Measurements from ENCODE around the gene ANKRD52.
"Not testable (repeated sequence)": the region's sequence is repeated elsewhere in the genome, so short reads cannot be mapped to it uniquely, and the experiment has no call there.

DNA sequence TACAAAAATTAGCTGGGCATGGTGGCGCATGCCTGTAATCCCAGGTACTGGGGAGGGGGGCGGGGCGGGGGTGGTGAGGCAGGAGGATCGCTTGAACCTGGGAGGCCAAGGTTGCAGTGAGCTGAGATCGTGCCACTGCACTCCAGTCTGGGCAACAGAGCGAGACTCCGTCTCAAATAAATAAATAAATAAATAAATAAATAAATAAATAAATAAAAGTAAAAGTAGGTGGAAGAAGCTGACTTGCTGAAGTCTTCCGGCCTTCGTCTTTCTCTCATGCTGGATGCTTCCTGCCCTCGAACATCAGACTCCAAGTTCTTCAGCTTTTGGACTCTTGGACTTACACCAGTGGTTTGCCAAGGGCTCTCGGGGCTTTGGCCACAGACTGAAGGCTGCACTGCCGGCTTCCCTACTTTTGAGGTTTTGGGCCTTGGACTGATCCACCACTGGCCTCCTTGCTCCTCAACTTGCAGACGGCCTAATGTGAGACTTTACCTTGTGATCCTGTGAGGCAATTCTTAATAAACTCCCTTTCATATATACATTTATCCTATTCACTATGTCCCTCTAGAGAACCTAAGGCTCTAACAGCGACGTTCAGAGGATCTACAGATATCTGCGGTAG, 8.0 kb upstream of the ANKRD52 start:
- TF ChIP-seq EZH2phosphoT487 (IDR thresholded peaks at IDR 0.05; ENCODE audit: unreplicated experiment); EZH2 (IDR thresholded peaks at IDR 0.05; ENCODE audit: low read depth, unreplicated experiment); POLR2AphosphoS5 (IDR thresholded peaks at IDR 0.05; ENCODE audit: low read depth); JUNB (IDR thresholded peaks at IDR 0.05; ENCODE audit: unreplicated experiment); CREB1 (CRISPR knock-in tag; IDR thresholded peaks at IDR 0.05; ENCODE audit: low read depth); ZNF114 (CRISPR knock-in tag; IDR thresholded peaks at IDR 0.05); STAT1 (IDR thresholded peaks at IDR 0.05; ENCODE audit: unreplicated experiment); NANOG (IDR thresholded peaks at IDR 0.05; ENCODE audit: borderline replicate concordance): not testable (repeated sequence)
- TF ChIP-seq, protein P1, sequence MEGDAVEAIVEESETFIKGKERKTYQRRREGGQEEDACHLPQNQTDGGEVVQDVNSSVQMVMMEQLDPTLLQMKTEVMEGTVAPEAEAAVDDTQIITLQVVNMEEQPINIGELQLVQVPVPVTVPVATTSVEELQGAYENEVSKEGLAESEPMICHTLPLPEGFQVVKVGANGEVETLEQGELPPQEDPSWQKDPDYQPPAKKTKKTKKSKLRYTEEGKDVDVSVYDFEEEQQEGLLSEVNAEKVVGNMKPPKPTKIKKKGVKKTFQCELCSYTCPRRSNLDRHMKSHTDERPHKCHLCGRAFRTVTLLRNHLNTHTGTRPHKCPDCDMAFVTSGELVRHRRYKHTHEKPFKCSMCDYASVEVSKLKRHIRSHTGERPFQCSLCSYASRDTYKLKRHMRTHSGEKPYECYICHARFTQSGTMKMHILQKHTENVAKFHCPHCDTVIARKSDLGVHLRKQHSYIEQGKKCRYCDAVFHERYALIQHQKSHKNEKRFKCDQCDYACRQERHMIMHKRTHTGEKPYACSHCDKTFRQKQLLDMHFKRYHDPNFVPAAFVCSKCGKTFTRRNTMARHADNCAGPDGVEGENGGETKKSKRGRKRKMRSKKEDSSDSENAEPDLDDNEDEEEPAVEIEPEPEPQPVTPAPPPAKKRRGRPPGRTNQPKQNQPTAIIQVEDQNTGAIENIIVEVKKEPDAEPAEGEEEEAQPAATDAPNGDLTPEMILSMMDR (conservative IDR thresholded peaks at IDR 0.05; ENCODE audit: low read depth in 2 of 2), result not testable (repeated sequence)
- TF ChIP-seq, protein P2, sequence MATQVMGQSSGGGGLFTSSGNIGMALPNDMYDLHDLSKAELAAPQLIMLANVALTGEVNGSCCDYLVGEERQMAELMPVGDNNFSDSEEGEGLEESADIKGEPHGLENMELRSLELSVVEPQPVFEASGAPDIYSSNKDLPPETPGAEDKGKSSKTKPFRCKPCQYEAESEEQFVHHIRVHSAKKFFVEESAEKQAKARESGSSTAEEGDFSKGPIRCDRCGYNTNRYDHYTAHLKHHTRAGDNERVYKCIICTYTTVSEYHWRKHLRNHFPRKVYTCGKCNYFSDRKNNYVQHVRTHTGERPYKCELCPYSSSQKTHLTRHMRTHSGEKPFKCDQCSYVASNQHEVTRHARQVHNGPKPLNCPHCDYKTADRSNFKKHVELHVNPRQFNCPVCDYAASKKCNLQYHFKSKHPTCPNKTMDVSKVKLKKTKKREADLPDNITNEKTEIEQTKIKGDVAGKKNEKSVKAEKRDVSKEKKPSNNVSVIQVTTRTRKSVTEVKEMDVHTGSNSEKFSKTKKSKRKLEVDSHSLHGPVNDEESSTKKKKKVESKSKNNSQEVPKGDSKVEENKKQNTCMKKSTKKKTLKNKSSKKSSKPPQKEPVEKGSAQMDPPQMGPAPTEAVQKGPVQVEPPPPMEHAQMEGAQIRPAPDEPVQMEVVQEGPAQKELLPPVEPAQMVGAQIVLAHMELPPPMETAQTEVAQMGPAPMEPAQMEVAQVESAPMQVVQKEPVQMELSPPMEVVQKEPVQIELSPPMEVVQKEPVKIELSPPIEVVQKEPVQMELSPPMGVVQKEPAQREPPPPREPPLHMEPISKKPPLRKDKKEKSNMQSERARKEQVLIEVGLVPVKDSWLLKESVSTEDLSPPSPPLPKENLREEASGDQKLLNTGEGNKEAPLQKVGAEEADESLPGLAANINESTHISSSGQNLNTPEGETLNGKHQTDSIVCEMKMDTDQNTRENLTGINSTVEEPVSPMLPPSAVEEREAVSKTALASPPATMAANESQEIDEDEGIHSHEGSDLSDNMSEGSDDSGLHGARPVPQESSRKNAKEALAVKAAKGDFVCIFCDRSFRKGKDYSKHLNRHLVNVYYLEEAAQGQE (IDR thresholded peaks at IDR 0.05; ENCODE audit: unreplicated experiment), result not testable (repeated sequence)
- TF ChIP-seq, protein P3, sequence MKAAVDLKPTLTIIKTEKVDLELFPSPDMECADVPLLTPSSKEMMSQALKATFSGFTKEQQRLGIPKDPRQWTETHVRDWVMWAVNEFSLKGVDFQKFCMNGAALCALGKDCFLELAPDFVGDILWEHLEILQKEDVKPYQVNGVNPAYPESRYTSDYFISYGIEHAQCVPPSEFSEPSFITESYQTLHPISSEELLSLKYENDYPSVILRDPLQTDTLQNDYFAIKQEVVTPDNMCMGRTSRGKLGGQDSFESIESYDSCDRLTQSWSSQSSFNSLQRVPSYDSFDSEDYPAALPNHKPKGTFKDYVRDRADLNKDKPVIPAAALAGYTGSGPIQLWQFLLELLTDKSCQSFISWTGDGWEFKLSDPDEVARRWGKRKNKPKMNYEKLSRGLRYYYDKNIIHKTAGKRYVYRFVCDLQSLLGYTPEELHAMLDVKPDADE (IDR thresholded peaks at IDR 0.05), result not testable (repeated sequence)
- TF ChIP-seq, protein P4, sequence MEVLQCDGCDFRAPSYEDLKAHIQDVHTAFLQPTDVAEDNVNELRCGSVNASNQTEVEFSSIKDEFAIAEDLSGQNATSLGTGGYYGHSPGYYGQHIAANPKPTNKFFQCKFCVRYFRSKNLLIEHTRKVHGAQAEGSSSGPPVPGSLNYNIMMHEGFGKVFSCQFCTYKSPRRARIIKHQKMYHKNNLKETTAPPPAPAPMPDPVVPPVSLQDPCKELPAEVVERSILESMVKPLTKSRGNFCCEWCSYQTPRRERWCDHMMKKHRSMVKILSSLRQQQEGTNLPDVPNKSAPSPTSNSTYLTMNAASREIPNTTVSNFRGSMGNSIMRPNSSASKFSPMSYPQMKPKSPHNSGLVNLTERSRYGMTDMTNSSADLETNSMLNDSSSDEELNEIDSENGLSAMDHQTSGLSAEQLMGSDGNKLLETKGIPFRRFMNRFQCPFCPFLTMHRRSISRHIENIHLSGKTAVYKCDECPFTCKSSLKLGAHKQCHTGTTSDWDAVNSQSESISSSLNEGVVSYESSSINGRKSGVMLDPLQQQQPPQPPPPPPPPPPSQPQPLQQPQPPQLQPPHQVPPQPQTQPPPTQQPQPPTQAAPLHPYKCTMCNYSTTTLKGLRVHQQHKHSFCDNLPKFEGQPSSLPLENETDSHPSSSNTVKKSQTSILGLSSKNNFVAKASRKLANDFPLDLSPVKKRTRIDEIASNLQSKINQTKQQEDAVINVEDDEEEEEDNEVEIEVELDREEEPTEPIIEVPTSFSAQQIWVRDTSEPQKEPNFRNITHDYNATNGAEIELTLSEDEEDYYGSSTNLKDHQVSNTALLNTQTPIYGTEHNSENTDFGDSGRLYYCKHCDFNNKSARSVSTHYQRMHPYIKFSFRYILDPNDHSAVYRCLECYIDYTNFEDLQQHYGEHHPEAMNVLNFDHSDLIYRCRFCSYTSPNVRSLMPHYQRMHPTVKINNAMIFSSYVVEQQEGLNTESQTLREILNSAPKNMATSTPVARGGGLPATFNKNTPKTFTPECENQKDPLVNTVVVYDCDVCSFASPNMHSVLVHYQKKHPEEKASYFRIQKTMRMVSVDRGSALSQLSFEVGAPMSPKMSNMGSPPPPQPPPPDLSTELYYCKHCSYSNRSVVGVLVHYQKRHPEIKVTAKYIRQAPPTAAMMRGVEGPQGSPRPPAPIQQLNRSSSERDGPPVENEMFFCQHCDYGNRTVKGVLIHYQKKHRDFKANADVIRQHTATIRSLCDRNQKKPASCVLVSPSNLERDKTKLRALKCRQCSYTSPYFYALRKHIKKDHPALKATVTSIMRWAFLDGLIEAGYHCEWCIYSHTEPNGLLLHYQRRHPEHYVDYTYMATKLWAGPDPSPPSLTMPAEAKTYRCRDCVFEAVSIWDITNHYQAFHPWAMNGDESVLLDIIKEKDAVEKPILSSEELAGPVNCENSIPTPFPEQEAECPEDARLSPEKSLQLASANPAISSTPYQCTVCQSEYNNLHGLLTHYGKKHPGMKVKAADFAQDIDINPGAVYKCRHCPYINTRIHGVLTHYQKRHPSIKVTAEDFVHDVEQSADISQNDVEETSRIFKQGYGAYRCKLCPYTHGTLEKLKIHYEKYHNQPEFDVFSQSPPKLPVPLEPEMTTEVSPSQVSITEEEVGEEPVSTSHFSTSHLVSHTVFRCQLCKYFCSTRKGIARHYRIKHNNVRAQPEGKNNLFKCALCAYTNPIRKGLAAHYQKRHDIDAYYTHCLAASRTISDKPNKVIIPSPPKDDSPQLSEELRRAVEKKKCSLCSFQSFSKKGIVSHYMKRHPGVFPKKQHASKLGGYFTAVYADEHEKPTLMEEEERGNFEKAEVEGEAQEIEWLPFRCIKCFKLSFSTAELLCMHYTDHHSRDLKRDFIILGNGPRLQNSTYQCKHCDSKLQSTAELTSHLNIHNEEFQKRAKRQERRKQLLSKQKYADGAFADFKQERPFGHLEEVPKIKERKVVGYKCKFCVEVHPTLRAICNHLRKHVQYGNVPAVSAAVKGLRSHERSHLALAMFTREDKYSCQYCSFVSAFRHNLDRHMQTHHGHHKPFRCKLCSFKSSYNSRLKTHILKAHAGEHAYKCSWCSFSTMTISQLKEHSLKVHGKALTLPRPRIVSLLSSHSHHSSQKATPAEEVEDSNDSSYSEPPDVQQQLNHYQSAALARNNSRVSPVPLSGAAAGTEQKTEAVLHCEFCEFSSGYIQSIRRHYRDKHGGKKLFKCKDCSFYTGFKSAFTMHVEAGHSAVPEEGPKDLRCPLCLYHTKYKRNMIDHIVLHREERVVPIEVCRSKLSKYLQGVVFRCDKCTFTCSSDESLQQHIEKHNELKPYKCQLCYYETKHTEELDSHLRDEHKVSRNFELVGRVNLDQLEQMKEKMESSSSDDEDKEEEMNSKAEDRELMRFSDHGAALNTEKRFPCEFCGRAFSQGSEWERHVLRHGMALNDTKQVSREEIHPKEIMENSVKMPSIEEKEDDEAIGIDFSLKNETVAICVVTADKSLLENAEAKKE (CRISPR knock-in tag; IDR thresholded peaks at IDR 0.05), result not testable (repeated sequence)
